NCI-H526 treated with DMSO at 0.1 percent for 48 hours (cell line): ENCODE measurements around the gene IGF2BP3.
"Not testable (repeated sequence)": the region's sequence is repeated elsewhere in the genome, so short reads cannot be mapped to it uniquely, and the experiment has no call there.

Experiments
- DNase-seq: peaks from one replicate; lab custom pipeline; 2025; lab: John Stamatoyannopoulos, UW

IGF2BP3 gene

DNA sequence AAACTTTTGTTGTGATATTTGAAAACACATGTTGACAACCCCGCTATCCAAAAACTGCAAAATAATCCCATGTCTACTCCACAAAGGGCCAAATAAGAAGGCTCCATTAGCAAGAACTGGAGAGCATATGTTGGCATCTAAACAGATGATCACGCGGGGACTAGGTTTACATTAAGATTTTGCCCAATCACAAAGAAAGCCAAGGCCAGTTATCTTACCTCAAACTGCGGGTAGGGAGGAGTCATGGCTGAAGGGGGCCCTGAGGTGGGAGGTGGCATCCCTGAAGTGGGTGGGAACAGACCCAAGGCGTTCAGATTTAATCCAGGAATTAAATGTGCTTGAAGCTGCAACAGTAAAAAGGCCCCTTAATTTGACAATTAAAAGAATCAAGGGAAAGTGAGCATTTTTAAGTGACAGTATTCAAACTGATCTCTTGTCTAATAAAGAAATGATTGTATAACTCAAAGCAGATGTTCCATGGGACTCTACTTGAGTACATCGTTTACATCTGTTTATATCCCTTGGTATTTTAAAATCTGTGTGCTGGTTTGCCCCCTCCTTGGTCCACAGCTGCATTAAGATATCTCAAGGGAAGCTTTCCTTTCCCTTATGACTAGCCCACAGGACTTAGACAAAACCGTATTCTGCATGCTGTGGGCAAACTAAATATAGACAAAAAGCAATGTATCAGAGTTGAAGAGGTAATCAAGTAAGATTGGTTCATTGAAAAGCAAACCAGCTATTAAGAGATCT is 128.3 kb downstream of the IGF2BP3 start:
- DNase-seq, result no peak

GRCh38 chr7:23338863-23339262 is 131.4 kb downstream of the IGF2BP3 start:
- no peak for DNase-seq

DNA sequence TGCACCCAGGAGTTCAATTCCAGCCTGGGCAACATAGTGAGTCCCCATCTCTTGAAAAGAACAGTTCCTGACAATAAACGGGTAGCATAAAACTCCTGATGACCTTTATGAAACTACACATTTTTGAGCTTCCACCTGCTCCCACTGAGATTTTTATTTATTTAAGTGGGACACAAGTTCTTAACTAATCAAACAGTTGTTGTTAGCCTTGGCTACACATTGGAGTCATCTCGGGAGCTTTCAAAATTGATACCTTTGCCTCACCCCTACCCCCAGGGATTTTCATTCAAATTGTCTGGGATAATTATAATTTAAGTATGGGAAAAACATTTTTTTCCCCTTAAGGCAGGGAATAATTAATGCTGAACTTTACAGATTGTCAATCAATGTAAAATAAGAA is 131.9 kb downstream of the IGF2BP3 start:
- no peak for DNase-seq

GRCh38 chr7:23337374-23337773 is 132.9 kb downstream of the IGF2BP3 start:
- no peak for DNase-seq

DNA sequence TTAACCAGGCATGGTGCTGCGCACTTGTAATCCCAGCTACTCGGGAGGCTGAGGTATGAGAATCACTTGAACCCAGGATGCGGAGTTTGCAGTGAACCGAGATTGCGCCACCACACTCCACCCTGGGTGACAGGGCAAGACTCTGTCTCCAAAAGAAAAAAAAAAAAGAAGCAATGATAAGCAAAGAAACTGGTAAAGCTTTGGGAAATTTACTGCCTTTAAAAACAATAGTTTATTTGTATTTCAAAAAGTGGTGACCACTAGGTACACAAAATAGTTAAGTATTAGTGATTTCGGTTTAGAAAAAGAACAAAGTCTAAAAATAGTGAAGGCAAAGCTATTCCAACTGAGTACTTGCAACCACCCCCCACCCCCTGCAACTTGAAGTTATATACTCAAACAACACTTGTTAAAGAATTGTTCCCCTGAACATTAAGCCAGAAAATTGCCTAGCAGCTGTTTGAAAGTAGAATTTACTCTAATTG is 133.4 kb downstream of the IGF2BP3 start:
- no peak for DNase-seq

DNA sequence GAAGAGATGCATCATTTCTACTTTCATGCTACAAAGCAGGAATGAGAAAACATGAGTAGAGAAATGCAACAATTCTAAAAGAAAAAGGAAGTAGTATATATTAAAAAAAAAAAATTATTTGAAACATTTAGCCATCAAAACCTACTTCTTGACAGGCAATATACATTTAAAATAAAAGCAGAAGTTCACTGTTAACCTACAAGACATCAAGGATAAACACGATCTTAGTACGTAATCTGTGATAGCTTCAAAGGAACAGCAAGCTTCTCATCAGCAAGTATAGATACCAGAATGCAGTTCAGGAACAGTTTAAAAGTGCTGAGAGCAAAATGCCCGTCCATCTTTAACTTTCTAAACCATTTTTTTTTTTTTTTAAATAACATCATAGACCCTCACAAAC is 134.2 kb downstream of the IGF2BP3 start:
- no peak for DNase-seq

- DNase-seq, result no peak
Observed at GRCh38 chr7:23335621-23336020, 134.7 kb downstream of the IGF2BP3 start.

- no peak for DNase-seq
Observed at GRCh38 chr7:23335136-23335535, 135.2 kb downstream of the IGF2BP3 start.

DNA sequence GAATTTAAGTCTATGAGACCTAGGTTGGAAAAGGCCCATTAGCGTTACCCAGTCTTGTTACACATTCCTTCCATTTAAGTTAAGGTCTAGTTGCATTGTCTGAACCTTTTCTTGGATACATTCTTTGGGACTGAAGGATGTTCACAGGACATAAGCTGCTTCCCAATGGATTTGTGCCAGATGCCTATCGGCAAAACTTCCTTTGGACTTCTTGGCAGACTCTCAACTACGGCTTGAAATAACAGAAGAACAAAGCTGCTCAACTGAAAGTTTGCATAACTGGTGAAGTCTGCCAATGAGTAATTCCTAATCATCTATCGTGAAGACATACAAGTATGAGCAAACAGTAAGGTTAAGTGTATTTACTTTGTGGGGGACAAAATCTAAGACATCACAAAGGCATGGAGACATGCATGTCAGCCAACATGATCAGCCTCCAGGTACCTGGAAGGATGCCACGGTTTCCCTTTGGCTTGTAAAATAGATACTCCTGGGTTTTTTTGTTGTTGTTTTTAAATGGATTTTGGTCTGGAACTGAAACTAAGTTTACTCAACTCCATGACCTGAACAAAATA is 135.7 kb downstream of the IGF2BP3 start:
- no peak for DNase-seq

DNA sequence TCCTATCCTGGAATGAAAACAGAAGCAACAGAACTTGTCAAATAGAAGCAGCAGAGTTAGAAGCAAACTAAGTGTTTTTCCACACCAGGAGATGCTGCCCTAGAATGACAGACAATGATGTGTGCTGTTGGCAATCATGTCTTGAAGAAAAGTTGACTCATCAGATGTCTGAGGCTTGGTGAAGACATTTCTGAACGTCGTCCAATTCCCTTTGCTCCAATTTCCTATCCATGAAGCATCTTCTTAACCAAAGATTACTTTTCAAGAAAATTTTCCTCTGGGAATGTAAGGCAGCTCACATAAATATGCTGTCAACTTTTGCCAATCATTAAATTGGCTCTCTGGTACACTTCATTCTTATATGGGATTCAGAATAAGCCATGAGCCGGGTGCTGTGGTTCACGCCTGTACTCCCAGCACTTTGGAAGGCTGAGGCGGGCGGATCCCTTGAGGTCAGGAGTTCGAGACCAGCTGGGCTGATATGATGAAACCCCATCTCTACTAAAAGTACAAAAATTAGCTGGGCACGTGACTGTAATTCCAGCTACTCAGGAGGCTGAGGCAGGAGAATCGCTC is 136.5 kb downstream of the IGF2BP3 start:
- DNase-seq, result no peak

DNA sequence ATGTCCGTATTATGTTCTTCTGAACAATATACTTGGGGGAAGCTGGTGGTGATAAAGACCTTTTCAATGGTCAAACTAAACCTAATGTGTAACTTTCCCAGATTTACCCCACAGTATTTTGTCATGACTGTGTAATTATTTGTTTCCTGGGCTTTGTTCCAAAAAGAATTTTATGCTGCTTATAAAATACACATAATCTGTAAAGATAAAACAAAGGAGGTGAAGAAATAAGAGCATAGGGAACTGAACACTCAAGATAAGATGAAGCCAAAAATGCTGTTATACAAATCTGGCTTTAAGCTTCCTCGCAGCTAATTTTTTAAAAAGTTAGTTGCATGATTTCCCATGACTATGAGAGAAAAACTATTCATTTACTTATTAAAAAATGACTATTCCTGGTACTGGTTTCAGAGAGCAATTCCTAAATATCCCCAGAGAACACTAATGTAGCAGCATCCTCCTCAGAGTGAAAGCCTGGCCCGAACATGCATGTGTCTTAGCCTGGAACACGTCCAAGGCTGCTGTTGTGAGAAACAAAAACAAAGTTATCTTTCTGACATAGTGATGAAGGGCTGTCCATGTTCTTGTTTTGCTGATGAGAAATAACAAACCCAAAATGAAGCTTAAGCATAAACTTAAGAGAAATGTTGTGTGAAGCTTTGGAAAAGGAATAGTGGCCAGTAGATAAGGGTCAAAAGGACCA is 137.2 kb downstream of the IGF2BP3 start:
- DNase-seq, result no peak

GRCh38 chr7:23332193-23332592 is 138.1 kb downstream of the IGF2BP3 start:
- no peak for DNase-seq

GRCh38 chr7:23331132-23331531 is 139.2 kb downstream of the IGF2BP3 start:
- DNase-seq, result no peak

DNA sequence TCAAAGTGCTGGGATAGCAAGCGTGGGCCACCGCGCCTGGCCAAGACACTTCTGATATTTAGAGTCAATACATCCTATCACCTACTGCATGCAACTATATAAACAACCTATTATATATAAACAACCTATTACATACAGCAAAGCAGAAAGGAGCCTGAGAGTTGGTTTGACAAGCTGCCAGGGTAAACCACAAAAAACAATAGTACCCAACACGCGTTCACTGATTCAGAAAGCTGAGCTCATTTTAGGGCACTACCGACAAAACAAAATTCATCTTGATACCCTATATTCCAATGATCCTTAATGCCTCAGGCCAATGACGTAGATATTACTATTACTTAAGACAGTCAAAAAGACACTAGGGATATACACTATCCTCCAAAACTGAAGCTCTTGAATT is 154.9 kb downstream of the IGF2BP3 start:
- no peak for DNase-seq

DNA sequence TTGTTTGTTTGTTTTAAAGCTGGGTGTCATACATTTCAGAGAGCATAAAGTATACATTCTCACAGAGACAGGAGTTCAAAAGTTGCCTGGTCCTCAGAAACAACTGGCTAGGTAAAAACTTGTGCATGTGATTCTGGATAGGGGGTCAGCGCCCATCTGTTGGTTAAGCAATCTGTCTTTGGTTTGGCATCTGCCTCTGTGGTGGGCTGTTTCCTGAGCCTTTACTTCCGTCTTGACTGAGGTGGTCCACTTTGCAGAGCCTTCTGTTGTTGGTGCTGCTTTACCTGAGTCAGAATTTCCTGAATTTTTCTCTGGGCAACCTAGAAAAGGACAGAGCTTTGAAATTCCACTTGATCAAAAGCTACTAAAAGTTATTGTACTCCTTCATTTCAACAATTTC is 158.2 kb downstream of the IGF2BP3 start:
- DNase-seq, result not testable (repeated sequence)

GRCh38 chr7:23308754-23309153 is 161.5 kb downstream of the IGF2BP3 start:
- DNase-seq, result no peak

GRCh38 chr7:23306936-23307521 is 163.3 kb downstream of the IGF2BP3 start:
- no peak for DNase-seq

GRCh38 chr7:23299770-23300300 is 170.5 kb downstream of the IGF2BP3 start:
- no peak for DNase-seq

DNA sequence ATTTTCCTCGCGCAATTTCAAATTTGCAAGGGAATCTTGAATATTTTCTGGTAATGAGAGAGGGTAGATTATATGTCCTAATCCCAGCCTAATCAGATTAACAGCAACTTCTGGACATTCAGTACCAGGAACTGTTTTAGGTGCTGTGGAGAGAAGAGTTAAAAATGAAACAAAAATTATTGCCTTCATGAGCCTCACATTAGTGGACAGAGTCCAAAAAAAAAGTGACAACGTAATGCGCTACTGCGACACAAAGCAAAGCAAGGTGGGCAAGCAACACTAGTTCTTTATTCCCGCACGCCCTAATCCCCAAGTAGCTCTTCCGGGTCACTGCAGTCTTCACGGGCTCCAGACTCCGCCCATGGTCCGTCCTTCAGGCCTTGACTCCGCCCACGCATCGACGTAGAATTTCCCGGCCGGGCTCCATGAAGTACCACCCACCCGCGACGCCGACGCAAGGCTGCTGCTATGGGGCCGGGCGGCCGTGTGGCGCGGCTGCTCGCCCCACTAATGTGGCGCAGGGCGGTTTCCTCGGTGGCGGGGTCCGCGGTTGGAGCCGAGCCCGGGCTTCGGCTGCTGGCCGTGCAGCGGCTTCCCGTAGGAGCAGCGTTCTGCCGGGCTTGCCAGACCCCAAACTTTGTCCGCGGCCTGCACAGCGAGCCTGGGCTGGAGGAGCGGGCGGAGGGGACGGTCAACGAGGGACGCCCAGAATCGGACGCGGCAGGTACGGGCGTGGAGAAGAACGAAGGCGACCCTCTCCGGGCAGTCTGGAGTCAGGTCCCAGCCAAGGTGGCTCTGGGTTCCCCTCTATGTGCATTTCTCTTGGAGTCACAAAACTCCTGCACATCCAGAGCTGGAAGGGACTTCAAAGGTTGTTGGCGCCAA is 171.2 kb downstream of the IGF2BP3 start, which contains the start of gene MALSU1:
TSS of gene MALSU1 (plus strand) at position 455 of the 885 bp plus-strand sequence. CDS start at position 469, 14 bp downstream.
- DNase-seq, result peak; percentile 91

DNA sequence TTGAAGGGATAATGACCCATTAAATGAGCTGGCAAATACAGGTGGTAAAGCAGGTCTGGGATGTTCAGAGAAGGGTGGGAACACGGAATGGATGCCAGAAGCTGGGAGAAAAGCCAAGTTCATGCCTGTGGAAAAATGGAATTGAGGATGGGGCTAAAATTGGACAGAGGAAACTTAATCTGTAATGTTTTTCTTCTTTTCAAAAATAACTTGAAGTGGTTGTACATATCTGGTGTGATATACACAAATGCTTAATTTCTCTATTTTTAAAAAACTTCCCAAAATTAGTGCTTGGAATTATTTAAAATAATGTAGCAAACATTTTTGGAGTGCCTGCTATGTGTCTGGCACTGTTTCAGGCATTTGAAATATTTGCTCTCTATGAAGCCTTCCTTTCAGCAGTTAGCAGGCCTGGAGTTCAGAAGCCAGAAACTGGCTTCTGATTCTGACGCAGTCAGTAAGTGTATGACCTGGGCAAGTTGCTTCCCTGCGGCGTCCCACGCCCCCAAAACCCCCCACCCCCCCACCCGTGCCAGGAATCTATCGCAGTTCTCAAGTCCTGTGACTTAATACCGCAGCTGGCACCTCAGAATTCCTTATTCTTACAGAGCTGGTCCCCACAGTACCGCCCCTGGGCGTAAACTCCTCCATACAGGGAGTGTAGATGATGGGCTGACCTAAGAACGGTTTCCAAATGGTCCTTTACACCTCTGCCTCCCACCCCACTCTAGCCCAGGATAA is 172.0 kb downstream of the IGF2BP3 start:
- no peak for DNase-seq
